Measurements from ENCODE around the gene SAP25. TPM values are rescaled to one million over a fixed set of nuclear protein-coding genes. Genes with fewer than 3 reads are reported as not detected.

The SAP25 gene
- total RNA-seq, 6 donors from 2014 or later: 1.2 to 18.9 (median 12.7) TPM

DNA sequence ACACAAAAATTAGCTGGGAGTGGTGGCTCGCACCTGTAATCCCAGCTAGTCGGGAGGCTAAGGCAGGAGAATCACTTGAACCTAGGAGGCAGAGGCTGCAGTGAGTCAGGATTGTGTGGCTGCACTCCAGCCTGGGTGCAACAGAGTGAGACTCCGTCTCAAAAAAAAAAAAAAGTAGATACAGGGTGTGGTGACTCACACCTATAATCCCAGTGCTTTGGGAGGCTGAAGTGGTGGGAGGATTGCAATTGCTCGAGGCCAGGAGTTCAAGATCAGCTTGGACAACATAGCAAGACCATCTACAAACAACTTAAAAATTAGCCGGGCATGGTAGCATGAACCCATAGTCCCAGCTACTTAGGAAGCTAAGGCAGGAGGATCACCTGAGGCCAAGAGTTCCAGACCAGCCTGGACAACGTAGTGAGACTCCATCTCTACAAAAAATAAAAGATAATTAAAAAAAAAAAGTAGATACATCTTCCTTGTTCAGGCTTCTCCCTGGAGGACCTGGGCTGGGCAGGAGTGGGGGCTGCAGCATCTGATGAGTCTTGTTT lies 40.7 kb upstream of the SAP25 start:
- no peaks in the 10 kb centered on the region for H3K27me3 ChIP-seq

GRCh38 chr7:100613412-100614175 lies 39.9 kb upstream of the SAP25 start:
- WGBS, 2 donors: 82 to 86% methylated on average over 11 to 13 of the region's 13 CpGs
- ATAC-seq (ENCODE audit: low FRiP score in 2 of 2): no peak
- Histone ChIP-seq H3K27ac (no peak overlapping the region), H3K9me3 (no peaks in the 10 kb centered on the region), H3K4me3 (peak overlapping the region in 3 of 4 donors; percentile 70 to 82 (median 81)), H3K4me1 (peaks cover 8 to 17% (median 10%) of the 10 kb centered on the region in 4 donors), H3K27me3 (no peaks in the 10 kb centered on the region), H3K36me3 (peaks cover 0 to 6% (median 3%) of the 10 kb centered on the region in 4 donors)
- no peak for DNase-seq
- TF ChIP-seq POLR2A (IDR thresholded peaks at IDR 0.05): no peak
- TF ChIP-seq POLR2AphosphoS5 (IDR thresholded peaks at IDR 0.05): no peak
- no peak for TF ChIP-seq EP300 (IDR thresholded peaks at IDR 0.05)
- TF ChIP-seq, protein P1, sequence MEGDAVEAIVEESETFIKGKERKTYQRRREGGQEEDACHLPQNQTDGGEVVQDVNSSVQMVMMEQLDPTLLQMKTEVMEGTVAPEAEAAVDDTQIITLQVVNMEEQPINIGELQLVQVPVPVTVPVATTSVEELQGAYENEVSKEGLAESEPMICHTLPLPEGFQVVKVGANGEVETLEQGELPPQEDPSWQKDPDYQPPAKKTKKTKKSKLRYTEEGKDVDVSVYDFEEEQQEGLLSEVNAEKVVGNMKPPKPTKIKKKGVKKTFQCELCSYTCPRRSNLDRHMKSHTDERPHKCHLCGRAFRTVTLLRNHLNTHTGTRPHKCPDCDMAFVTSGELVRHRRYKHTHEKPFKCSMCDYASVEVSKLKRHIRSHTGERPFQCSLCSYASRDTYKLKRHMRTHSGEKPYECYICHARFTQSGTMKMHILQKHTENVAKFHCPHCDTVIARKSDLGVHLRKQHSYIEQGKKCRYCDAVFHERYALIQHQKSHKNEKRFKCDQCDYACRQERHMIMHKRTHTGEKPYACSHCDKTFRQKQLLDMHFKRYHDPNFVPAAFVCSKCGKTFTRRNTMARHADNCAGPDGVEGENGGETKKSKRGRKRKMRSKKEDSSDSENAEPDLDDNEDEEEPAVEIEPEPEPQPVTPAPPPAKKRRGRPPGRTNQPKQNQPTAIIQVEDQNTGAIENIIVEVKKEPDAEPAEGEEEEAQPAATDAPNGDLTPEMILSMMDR (IDR thresholded peaks at IDR 0.05): no peak

More for the DNA sequence above, 40.7 kb upstream of the SAP25 start:
- no peak for DNase-seq
- H3K9me3 ChIP-seq: no peaks in the 10 kb centered on the region
- 86 to 89% methylated on average over 6 of the region's 6 CpGs for WGBS, 2 donors
- ATAC-seq (ENCODE audit: low FRiP score in 2 of 2): no peak
- H3K4me3 ChIP-seq: no peak overlapping the region
- H3K4me1 ChIP-seq: peaks cover 8 to 17% (median 10%) of the 10 kb centered on the region in 4 donors
- TF ChIP-seq, protein P1 (IDR thresholded peaks at IDR 0.05): no peak
- no peak for TF ChIP-seq POLR2A (IDR thresholded peaks at IDR 0.05)
- no peak for TF ChIP-seq POLR2AphosphoS5 (IDR thresholded peaks at IDR 0.05)
- TF ChIP-seq EP300 (IDR thresholded peaks at IDR 0.05): no peak
- peaks cover 0 to 6% (median 3%) of the 10 kb centered on the region in 4 donors for H3K36me3 ChIP-seq
- H3K27ac ChIP-seq: no peak overlapping the region

- TF ChIP-seq POLR2A (IDR thresholded peaks at IDR 0.05): no peak
- TF ChIP-seq, protein P1 (IDR thresholded peaks at IDR 0.05): no peak
- no peak for TF ChIP-seq POLR2AphosphoS5 (IDR thresholded peaks at IDR 0.05)
- no peak for TF ChIP-seq EP300 (IDR thresholded peaks at IDR 0.05)
- peak overlapping the region; percentile 80 to 94 (median 90) for H3K27ac ChIP-seq
- no peaks in the 10 kb centered on the region for H3K9me3 ChIP-seq
- ATAC-seq (ENCODE audit: low FRiP score in 2 of 2) (peak; percentile 1 to 2), DNase-seq (no peak)
- H3K27me3 ChIP-seq: no peaks in the 10 kb centered on the region
- H3K4me1 ChIP-seq: peaks cover 8 to 17% (median 10%) of the 10 kb centered on the region in 4 donors
- 8 to 11% methylated on average over 3 to 17 of the region's 29 CpGs for WGBS, 2 donors
- peak overlapping the region; percentile 37 to 82 (median 76) for H3K4me3 ChIP-seq
- H3K36me3 ChIP-seq: peaks cover 0 to 6% (median 3%) of the 10 kb centered on the region in 4 donors
Measured at GRCh38 chr7:100612730-100613390, 39.2 kb upstream of the SAP25 start.

DNA sequence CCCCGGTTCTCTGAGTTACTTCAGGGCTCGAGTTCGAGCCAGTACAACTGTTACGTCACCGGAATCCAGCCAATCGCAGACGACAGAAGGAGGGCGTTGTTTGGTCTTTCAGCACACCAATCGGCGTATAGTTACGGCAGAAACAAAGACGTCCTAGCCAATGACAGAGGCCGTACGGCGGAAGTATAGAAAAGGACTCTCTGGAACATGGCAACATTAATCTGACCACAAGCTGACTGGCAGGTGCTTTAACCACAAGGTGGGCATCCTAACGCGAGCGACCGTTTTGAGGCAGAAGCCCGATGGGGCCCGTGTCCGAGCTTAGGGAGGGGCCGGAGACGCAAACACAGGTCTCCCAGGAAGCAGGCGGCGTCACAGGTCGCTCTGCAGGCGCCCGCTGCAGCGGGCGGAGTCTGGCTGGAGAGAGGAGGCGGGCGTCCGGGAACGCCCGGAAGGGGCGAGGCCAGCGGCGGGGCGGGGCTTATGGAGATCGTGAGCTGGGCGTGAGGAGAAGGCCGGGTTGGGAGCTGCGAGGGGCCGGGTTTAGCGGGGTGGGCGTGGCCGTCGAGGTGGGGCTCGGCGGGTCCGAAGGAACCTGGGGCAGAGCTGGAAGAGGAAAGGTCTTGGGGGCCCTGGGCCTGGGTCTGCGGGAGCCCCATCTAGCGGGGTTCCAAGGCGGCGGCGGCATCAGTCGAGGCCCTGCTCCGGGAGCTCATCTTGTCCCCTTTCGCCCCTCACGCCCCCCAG lies 38.5 kb upstream of the SAP25 start, which contains the start of gene MOSPD3:
TSS of gene MOSPD3 (plus strand) at position 558 of the 747 bp plus-strand sequence. CDS start 252 bp downstream, outside the sequence.
- DNase-seq (peak; percentile 99 to 100), ATAC-seq (ENCODE audit: low FRiP score in 2 of 2) (peak; percentile 98)
- Histone ChIP-seq H3K27ac (peak within 1 kb of the TSS; percentile 80 to 94 (median 90)), H3K36me3 (peaks cover 0 to 6% (median 3%) of the 10 kb centered on the region in 4 donors), H3K4me3 (peak within 1 kb of the TSS; percentile 37 to 82 (median 76)), H3K4me1 (peaks cover 8 to 17% (median 10%) of the 10 kb centered on the region in 4 donors), H3K27me3 (no peaks in the 10 kb centered on the region), H3K9me3 (no peaks in the 10 kb centered on the region)
- no peak for TF ChIP-seq EP300 (IDR thresholded peaks at IDR 0.05)
- TF ChIP-seq, protein P1 (IDR thresholded peaks at IDR 0.05): peak in 3 of 6 experiments; percentile 28 to 46 (median 29)
- peak; percentile 85 to 86 for TF ChIP-seq POLR2AphosphoS5 (IDR thresholded peaks at IDR 0.05)
- peak; percentile 48 to 93 (median 88) for TF ChIP-seq POLR2A (IDR thresholded peaks at IDR 0.05)
- 0 to 1% methylated on average over 24 to 59 of the region's 61 CpGs for WGBS, 2 donors
